SK-N-SH treated with all-trans-retinoic acid at 6 μM for 48 hours (cell line): ENCODE data around the gene C17orf58.

Source experiments
- ATAC-seq: fragments of 200-7000 bp; cut with Tn5 transposase; 3 replicates; pipeline ENCODE4 v1.9.1; 2020; ENCODE audit warnings: mild to moderate bottlenecking, moderate library complexity
- ARNTL ChIP-seq: fragments of 450-650 bp; formaldehyde crosslinking; IDR thresholded peaks from 2 replicates; pipeline ENCODE4 v1.5.0; 2020; ENCODE audit warnings: low read depth, mild to moderate bottlenecking, moderate library complexity, borderline replicate concordance
- BACH2 ChIP-seq: fragments of 250-450 bp; sonication (Bioruptor Pico); IDR thresholded peaks from 2 replicates; pipeline ENCODE4 v1.9.0; 2021; ENCODE audit warnings: mild to moderate bottlenecking, borderline replicate concordance
- CSDC2 ChIP-seq: fragments of 250-450 bp; sonication (Bioruptor Pico); IDR thresholded peaks from 2 replicates; pipeline ENCODE4 v1.5.0; 2020; ENCODE audit warnings: mild to moderate bottlenecking, moderate library complexity
- GLIS3 ChIP-seq: fragments of 250-450 bp; sonication (Bioruptor Pico); IDR thresholded peaks from 2 replicates; pipeline ENCODE4 v1.5.0; 2020; ENCODE audit warnings: mild to moderate bottlenecking, moderate library complexity
- ISL1 ChIP-seq: fragments of 250-450 bp; sonication (Bioruptor Pico); IDR thresholded peaks from 2 replicates; pipeline ENCODE4 v2.1.2; 2022; ENCODE audit warnings: mild to moderate bottlenecking, moderate library complexity
- OSR1 ChIP-seq: fragments of 250-450 bp; sonication (Bioruptor Pico); IDR thresholded peaks from 2 replicates; pipeline ENCODE4 v1.8.0; 2022; ENCODE audit warnings: moderate library complexity, mild to moderate bottlenecking, inconsistent platforms
- RARB ChIP-seq: fragments of 250-450 bp; sonication (Bioruptor Pico); IDR thresholded peaks from 2 replicates; pipeline ENCODE4 v1.8.0; 2021; ENCODE audit warnings: mild to moderate bottlenecking, moderate library complexity
- SNAI2 ChIP-seq: fragments of 250-450 bp; sonication (Bioruptor Pico); IDR thresholded peaks from 2 replicates; pipeline ENCODE4 v1.5.0; 2020; ENCODE audit warnings: mild to moderate bottlenecking, moderate library complexity
- TCF4 ChIP-seq: fragments of 250-450 bp; sonication (Bioruptor Pico); IDR thresholded peaks from 2 replicates; pipeline ENCODE4 v1.8.0; 2021; ENCODE audit warnings: mild to moderate bottlenecking, moderate library complexity, borderline replicate concordance
- ZC3H10 ChIP-seq: fragments of 250-450 bp; sonication (Bioruptor Pico); IDR thresholded peaks from 2 replicates; pipeline ENCODE4 v1.5.1; 2021; ENCODE audit warnings: mild to moderate bottlenecking, moderate library complexity
- ZFP3 ChIP-seq: fragments of 250-450 bp; sonication (Bioruptor Pico); IDR thresholded peaks from 2 replicates; pipeline ENCODE4 v1.5.0; 2020; ENCODE audit warnings: mild to moderate bottlenecking, moderate library complexity
- ZNF565 ChIP-seq: fragments of 450-650 bp; formaldehyde crosslinking; conservative IDR thresholded peaks from 2 replicates; pipeline ENCODE4 v1.5.0; 2020; ENCODE audit warnings: low read depth, mild to moderate bottlenecking, moderate library complexity
- ZNF8 ChIP-seq: fragments of 450-650 bp; formaldehyde crosslinking; IDR thresholded peaks from 2 replicates; pipeline ENCODE4 v1.5.0; 2020; ENCODE audit warnings: mild to moderate bottlenecking, moderate library complexity
- TF ChIP-seq, protein P1 (sequence below): fragments of 250-450 bp; sonication (Bioruptor Pico); IDR thresholded peaks from 2 replicates; pipeline ENCODE4 v1.5.1; 2021; ENCODE audit warnings: mild to moderate bottlenecking, moderate library complexity
- TF ChIP-seq, protein P2 (sequence below): fragments of 250-450 bp; sonication (Bioruptor Pico); IDR thresholded peaks from 2 replicates; pipeline ENCODE4 v1.8.0; 2020; ENCODE audit warnings: mild to moderate bottlenecking, moderate library complexity, borderline replicate concordance
- TF ChIP-seq, protein P3 (sequence below): fragments of 250-450 bp; sonication (Bioruptor Pico); IDR thresholded peaks from 2 replicates; pipeline ENCODE4 v1.5.0; 2020; ENCODE audit warnings: mild to moderate bottlenecking, moderate library complexity
- TF ChIP-seq, protein P4 (sequence below): fragments of 250-450 bp; sonication (Bioruptor Pico); IDR thresholded peaks from 2 replicates; pipeline ENCODE4 v1.5.1; 2020; ENCODE audit warnings: low read depth, mild to moderate bottlenecking, moderate library complexity
- TF ChIP-seq, protein P5 (sequence below): fragments of 250-450 bp; sonication (Bioruptor Pico); IDR thresholded peaks from 2 replicates; pipeline ENCODE4 v1.8.0; 2021; ENCODE audit warnings: low read depth, mild to moderate bottlenecking, moderate library complexity, borderline replicate concordance

Gene C17orf58

DNA sequence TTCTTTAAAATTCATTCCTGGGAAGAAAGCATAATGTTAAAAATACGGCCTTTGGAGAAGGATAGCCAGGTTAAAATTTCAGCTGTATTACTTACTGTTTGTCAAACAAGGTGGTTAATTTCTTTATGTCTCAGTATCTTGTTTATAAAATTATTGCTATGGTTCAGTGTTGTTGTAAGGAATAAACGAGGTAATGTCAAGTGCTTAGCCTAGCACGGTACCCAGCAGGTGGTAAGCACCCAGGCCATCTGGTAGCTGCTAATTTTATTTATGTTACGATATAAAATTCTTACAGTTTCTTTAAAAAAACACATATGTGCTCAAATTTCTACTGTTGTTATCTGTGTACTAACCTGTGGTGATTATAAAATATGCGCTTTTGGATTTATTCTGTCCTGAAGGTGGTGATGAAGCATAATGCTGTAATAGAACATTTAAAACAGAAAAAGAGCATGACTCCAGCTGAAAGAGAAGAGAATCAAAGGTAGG is 48.9 kb downstream of the C17orf58 start:
- no peak for ATAC-seq
- TF ChIP-seq BACH2 (CRISPR knock-in tag) (no peak), ZC3H10 (CRISPR knock-in tag) (no peak), RARB (CRISPR knock-in tag) (no peak), ZFP3 (CRISPR knock-in tag) (no peak), ISL1 (CRISPR knock-in tag) (no peak), GLIS3 (no peak), ARNTL (no peak), CSDC2 (CRISPR knock-in tag) (no peak), TCF4 (CRISPR knock-in tag) (no peak), ZNF565 (no peak), ZNF8 (no peak), OSR1 (CRISPR knock-in tag) (no peak)
- TF ChIP-seq, protein P1, sequence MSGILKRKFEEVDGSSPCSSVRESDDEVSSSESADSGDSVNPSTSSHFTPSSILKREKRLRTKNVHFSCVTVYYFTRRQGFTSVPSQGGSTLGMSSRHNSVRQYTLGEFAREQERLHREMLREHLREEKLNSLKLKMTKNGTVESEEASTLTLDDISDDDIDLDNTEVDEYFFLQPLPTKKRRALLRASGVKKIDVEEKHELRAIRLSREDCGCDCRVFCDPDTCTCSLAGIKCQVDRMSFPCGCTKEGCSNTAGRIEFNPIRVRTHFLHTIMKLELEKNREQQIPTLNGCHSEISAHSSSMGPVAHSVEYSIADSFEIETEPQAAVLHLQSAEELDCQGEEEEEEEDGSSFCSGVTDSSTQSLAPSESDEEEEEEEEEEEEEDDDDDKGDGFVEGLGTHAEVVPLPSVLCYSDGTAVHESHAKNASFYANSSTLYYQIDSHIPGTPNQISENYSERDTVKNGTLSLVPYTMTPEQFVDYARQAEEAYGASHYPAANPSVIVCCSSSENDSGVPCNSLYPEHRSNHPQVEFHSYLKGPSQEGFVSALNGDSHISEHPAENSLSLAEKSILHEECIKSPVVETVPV (CRISPR knock-in tag) = no peak
- TF ChIP-seq, protein P2, sequence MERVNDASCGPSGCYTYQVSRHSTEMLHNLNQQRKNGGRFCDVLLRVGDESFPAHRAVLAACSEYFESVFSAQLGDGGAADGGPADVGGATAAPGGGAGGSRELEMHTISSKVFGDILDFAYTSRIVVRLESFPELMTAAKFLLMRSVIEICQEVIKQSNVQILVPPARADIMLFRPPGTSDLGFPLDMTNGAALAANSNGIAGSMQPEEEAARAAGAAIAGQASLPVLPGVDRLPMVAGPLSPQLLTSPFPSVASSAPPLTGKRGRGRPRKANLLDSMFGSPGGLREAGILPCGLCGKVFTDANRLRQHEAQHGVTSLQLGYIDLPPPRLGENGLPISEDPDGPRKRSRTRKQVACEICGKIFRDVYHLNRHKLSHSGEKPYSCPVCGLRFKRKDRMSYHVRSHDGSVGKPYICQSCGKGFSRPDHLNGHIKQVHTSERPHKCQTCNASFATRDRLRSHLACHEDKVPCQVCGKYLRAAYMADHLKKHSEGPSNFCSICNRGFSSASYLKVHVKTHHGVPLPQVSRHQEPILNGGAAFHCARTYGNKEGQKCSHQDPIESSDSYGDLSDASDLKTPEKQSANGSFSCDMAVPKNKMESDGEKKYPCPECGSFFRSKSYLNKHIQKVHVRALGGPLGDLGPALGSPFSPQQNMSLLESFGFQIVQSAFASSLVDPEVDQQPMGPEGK (CRISPR knock-in tag) = no peak
- TF ChIP-seq, protein P3, sequence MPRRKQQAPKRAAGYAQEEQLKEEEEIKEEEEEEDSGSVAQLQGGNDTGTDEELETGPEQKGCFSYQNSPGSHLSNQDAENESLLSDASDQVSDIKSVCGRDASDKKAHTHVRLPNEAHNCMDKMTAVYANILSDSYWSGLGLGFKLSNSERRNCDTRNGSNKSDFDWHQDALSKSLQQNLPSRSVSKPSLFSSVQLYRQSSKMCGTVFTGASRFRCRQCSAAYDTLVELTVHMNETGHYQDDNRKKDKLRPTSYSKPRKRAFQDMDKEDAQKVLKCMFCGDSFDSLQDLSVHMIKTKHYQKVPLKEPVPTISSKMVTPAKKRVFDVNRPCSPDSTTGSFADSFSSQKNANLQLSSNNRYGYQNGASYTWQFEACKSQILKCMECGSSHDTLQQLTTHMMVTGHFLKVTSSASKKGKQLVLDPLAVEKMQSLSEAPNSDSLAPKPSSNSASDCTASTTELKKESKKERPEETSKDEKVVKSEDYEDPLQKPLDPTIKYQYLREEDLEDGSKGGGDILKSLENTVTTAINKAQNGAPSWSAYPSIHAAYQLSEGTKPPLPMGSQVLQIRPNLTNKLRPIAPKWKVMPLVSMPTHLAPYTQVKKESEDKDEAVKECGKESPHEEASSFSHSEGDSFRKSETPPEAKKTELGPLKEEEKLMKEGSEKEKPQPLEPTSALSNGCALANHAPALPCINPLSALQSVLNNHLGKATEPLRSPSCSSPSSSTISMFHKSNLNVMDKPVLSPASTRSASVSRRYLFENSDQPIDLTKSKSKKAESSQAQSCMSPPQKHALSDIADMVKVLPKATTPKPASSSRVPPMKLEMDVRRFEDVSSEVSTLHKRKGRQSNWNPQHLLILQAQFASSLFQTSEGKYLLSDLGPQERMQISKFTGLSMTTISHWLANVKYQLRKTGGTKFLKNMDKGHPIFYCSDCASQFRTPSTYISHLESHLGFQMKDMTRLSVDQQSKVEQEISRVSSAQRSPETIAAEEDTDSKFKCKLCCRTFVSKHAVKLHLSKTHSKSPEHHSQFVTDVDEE (CRISPR knock-in tag) = no peak
- TF ChIP-seq, protein P4, sequence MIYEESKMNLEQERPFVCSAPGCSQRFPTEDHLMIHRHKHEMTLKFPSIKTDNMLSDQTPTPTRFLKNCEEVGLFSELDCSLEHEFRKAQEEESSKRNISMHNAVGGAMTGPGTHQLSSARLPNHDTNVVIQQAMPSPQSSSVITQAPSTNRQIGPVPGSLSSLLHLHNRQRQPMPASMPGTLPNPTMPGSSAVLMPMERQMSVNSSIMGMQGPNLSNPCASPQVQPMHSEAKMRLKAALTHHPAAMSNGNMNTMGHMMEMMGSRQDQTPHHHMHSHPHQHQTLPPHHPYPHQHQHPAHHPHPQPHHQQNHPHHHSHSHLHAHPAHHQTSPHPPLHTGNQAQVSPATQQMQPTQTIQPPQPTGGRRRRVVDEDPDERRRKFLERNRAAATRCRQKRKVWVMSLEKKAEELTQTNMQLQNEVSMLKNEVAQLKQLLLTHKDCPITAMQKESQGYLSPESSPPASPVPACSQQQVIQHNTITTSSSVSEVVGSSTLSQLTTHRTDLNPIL (CRISPR knock-in tag) = no peak
- TF ChIP-seq, protein P5, sequence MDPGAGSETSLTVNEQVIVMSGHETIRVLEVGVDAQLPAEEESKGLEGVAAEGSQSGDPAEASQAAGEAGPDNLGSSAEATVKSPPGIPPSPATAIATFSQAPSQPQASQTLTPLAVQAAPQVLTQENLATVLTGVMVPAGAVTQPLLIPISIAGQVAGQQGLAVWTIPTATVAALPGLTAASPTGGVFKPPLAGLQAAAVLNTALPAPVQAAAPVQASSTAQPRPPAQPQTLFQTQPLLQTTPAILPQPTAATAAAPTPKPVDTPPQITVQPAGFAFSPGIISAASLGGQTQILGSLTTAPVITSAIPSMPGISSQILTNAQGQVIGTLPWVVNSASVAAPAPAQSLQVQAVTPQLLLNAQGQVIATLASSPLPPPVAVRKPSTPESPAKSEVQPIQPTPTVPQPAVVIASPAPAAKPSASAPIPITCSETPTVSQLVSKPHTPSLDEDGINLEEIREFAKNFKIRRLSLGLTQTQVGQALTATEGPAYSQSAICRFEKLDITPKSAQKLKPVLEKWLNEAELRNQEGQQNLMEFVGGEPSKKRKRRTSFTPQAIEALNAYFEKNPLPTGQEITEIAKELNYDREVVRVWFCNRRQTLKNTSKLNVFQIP = no peak

DNA sequence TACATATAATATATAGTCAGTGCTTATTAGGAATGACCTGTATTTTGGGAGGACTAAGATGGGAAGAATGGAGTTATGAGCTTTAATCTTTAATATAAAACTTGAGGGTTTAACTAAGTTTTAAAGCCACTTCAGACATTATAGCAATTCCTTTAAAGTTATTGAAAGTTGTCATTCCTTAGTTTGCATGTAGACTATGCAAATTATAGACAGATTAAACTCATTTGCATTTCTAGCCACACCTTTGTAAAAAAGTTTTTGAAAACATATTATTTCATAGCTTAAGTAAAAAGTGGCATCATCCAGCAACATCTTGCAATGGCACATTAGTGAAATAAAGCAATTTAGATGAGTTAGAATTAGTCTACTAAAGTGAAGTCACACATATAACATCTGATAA is 49.8 kb downstream of the C17orf58 start:
- TF ChIP-seq, protein P5 = no peak
- no peak for TF ChIP-seq GLIS3
- TF ChIP-seq, protein P3 (CRISPR knock-in tag) = no peak
- TF ChIP-seq ZC3H10 (CRISPR knock-in tag) = no peak
- no peak for TF ChIP-seq ZFP3 (CRISPR knock-in tag)
- TF ChIP-seq CSDC2 (CRISPR knock-in tag) = no peak
- no peak for TF ChIP-seq SNAI2 (CRISPR knock-in tag)
- ATAC-seq = no peak
